Right renal cortex interstitium (tissue), 3 donors: ENCODE data around the gene ZNF407. TPM values are rescaled to one million over a fixed set of nuclear protein-coding genes. Genes with fewer than 3 reads are reported as not detected.

Experiments used
- DNase-seq, 3 donors: peaks; one replicate each; pipeline ENCODE4 v3.0.0-alpha.2; 2013; ENCODE audit warnings: low read depth in 3 of 3, low spot score in 2 of 3
- polyA plus RNA-seq, 3 donors: library from polyadenylated mRNA; unstranded; fragments of 120-200 nt; gene quantifications; one replicate each; pipeline ENCODE4 v1.2.1, GENCODE V29; 2013; ENCODE audit not compliant: insufficient read length in 3 of 3

The ZNF407 gene
- polyA plus RNA-seq, 3 donors: 9.9 to 11.6 (median 10.9) TPM

DNA sequence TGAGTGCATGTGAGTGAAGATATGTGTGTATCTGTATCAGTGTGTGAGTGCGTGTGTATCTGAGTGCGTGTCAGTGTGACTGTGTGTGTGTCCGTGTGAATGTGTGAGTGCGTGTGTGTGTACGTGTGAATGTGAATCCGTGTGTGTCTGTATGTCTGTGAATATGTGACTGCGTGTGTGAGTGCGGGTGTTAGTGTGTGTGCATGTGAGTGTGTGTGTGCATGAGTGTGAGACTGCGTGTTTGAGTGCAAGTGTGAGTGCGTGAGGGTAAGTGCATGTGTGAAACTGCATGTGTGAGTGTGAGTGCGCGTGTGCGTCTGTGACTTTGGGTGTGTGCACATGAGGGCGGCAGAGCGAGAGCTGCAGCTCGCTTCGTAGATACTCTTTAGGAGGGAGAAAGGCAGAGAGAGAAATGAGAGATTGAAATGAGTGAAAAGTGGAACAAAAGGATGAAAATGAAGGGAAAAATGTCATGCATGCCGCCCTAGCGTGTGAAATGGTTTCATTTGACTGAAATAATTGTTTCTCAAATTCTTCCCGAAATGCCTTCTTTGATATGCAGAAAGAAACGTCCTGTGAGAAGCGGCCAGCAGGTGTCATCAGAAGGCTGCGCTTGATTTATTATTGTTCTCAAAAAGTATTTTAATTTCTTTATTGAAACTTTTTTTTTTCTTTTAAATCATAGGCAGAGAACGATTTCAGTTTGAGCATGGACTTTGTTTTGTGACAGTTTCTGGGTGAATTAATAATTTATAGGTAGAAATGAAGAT, 25.6 kb downstream of the ZNF407 start:
- DNase-seq: no peak

DNA sequence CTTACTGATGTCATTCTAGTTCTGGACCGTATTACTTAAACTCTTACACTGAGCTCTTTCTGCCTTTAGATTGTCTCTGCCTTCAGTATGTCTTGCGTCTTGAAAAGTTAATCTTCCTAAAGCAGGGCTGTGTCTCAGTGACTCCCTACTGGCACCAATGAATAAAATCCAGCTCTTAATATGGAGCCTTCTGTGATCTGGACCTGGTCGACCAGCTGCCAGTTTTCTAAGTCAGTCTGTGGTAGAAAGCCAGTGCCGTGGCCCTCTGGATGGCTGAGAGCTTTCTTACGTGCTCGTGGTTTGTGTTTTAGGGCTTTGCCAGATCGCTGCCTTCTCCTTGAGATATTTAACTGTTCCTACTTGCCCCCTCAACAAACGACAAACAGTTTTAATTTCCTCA, 26.8 kb downstream of the ZNF407 start:
- no peak for DNase-seq

GRCh38 chr18:74625157-74625556, 27.5 kb downstream of the ZNF407 start:
- no peak for DNase-seq

GRCh38 chr18:74626049-74626874, 28.6 kb downstream of the ZNF407 start:
- DNase-seq: no peak

- no peak for DNase-seq
Measured at GRCh38 chr18:74630804-74631203, 33.1 kb downstream of the ZNF407 start.

DNA sequence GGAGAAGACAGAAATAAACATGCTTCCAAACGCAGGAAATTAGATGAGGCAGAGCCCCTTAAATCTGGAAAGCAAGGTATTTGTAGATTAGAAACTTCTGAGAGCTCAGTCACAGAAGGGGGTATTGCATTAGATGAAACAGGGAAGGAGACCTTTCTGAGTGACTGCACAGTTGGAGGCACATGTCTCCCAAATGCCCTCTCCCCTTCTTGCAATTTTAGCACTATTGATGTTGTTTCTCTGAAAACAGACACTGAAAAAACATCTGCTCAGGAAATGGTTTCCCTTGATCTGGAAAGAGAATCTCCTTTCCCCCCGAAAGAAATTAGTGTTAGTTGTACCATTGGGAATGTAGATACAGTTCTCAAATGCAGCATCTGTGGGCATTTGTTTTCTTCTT, 33.5 kb downstream of the ZNF407 start:
- no peak for DNase-seq

DNA sequence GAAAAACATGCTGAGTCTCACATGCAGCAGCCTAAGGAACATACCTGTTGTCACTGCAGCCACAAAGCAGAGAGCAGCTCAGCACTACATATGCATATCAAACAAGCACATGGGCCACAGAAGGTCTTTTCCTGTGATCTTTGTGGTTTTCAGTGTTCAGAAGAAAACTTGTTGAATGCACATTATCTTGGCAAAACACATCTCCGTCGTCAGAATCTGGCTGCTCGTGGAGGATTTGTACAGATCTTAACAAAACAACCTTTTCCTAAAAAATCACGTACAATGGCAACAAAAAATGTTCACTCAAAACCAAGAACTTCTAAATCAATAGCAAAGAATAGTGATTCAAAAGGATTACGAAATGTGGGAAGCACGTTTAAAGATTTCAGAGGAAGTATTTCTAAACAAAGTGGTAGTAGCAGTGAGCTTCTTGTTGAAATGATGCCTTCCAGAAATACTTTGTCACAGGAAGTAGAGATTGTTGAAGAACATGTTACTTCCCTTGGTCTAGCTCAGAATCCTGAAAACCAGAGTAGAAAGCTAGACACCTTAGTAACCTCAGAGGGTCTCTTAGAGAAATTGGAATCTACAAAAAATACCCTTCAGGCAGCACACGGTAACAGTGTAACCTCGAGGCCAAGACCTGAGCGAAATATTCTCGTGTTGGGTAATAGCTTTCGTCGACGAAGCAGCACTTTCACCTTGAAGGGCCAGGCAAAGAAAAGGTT, 34.1 kb downstream of the ZNF407 start:
- no peak for DNase-seq

GRCh38 chr18:74632351-74632679, 34.6 kb downstream of the ZNF407 start:
- no peak for DNase-seq

- no peak for DNase-seq
Measured at GRCh38 chr18:74632856-74633255, 35.2 kb downstream of the ZNF407 start.

GRCh38 chr18:74633652-74634352, 36.1 kb downstream of the ZNF407 start:
- DNase-seq: no peak

- DNase-seq: peak in 1 of 3 donors; percentile 29
Measured at GRCh38 chr18:74635224-74635975, 37.7 kb downstream of the ZNF407 start.

- DNase-seq: no peak
Measured at GRCh38 chr18:74637070-74637469, 39.4 kb downstream of the ZNF407 start.

DNA sequence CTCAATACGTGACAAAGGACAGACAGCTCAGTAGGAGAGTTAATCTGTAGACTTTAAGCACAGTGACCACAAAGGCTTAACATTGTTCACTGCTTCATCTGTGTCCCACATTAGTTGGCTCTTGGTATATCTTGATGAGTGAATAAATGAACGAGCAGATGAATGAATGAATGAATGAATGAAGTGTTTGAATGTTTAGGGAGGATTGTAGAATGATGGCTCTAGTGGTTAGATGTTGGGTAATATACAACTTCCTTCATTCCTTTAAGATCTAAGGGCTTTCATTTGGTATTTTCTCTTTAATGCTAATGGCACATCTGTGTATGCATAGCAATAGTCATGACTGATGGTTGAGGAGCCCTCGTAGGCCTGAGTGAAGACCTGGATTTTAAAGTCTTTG, 40.5 kb downstream of the ZNF407 start:
- no peak for DNase-seq

DNA sequence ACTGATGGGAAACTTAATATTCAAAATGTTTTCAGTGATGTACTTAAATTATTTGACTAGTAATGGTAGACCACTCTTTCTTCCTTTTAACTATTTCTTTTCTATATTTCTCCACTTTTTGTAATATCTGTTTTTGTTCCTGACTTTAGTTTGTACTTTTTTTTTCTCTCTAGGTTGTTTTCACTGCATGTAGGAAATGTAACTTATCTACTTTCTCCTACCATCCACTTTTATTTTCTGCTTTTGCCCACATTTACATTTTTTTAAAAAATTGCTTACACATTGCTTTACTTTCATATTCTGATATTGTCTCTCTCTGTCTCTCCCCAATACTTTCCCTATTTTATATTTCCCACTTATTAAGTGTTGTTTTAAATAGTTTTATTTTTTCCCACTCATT, 47.0 kb downstream of the ZNF407 start:
- no peak for DNase-seq

DNA sequence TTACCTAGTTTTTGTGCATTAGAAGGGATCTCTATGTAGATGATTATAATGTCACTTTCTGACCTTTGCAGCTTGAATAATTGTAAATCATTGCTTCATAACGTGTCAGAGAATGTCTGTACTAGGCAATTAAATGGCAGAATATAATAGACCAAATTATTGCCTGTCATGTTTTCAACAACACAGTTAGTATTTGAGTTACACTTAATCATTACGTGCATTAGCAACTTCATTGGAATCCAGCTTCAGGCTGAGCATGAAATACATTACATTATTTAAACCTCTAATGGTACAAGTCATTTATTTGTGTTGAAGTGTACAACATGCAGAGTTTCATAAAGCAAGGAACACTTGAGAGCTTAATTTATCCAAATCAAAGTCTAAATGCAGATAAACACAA, 48.0 kb downstream of the ZNF407 start:
- no peak for DNase-seq

DNA sequence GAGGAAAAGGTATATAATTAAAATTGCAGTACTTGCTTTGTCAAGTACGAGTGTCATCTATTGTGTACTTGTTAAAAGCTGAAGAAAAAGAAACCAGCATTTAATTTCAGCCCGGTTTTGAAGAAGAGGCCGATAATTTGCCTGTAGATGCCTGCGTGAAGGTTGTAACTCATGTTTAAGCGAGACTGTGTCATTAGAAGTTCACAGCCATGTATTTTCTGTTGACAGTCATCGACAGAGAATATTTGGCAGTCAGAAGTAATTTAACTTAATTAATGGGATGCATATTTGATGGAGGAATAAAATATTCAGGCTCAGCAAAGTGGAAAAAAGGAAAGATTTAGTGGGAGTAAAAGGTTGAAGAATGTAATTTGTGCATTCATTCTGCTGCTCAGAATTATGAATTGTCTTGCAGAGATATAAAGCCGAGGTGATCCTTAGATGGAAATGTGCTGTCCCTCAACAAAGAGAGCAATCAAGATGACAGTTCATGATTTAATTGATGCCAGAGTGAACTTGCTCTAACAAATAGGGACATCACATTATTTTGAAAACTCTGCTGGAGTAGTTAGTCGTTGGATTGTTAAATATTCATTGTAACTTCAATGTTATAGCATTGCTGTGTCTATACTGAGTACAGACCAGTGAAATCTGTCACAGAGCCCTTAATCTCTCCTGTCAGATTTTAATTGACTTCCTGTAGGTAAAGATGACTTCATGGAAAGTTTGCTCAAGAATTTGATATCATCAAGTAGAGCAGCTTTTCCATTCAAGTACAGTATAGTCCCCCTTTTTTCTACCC, 53.9 kb downstream of the ZNF407 start:
- no peak for DNase-seq

DNA sequence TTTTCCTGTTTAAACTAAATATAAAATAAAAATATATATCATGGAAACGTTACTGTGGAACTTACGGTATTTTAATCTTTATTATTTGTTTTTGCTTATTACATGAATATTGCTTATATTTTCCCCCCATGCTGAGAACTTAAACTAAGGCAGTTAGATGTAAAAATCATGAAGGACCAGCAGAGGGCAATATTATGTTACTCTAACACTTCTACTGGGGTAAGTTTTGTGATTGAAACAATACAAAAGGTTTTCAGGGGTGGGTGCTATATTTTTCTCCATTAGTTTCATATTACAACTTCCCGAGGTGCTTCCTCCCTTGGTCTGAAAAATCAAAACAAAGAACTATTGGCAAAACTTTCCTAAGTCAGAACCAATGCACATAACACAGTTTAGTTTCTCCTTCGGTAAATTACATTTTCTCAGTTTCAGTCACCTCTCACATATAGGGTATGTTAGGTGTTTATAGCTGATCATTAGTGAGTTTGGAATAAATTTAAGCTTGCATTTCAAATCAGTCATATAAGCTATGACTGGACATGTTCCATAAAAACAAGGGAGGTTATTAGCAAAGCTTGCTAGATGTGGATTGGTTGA, 54.8 kb downstream of the ZNF407 start:
- no peak for DNase-seq

DNA sequence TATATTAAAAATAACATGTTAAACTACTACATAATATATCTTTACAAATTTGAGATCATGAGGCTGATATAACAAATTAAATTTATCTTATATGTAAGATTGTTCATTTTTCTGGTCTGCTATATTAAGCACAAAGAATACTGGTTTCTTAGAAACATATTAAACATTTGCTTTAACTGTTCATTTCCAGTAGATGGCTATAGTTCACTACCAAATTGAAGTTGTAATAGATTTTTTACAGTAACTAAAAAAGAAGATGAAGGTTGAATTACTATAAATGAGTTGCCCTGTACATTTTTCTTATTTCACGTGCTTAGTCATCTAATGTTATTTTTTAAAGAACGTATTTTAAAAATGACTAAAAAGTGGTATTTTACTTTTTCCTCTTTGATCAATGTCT, 57.0 kb downstream of the ZNF407 start:
- DNase-seq: no peak

DNA sequence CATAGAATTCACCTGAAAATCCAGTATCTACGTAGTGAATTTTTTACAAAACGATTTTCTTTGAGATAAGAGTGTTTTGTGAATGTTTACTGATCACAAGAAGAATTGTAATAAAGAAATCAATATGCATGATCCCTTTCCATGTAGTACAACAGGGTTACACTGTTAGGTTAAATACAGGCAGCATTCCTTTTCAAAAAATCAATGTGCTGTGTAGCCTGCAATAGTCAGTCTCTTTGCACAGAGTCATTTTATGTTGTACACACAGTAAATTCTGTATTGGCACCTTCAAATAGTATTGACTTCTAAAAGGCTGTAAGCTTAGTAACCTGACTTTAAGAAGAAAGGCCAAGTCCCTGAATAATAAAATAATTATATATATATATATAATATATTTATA, 63.3 kb downstream of the ZNF407 start:
- DNase-seq: no peak
